ENCODE results near the gene GGACT.

Gene GGACT

GRCh38 chr13:100627120-100627519, 38.5 kb upstream of the GGACT start:
- Histone ChIP-seq H3K79me1 (ENCODE audit: low read length) (peaks cover 3% of the 10 kb centered on the region), H3K18ac (ENCODE audit: low read length) (peak overlapping the region; percentile 47), H3K27me3 (ENCODE audit: insufficient read depth, low read length) (no peaks in the 10 kb centered on the region), H2AFZ (ENCODE audit: insufficient read depth, low read length, poor library complexity) (no peak overlapping the region), H3K4me3 (ENCODE audit: low read depth, low read length) (no peak overlapping the region), H3K4me2 (ENCODE audit: low read length) (no peak overlapping the region), H2BK5ac (ENCODE audit: low read depth, low read length, poor library complexity) (no peak overlapping the region), H3K79me2 (ENCODE audit: control insufficient read depth, insufficient read depth, low read length, poor library complexity) (no peaks in the 10 kb centered on the region), H3K4ac (ENCODE audit: low read depth, low read length) (no peak overlapping the region), H4K8ac (ENCODE audit: low read depth, low read length) (peak overlapping the region; percentile 20), H4K91ac (ENCODE audit: low read depth, low read length) (peak overlapping the region; percentile 58), H3K4me1 (ENCODE audit: control insufficient read depth in 1 of 2, insufficient read depth in 2 of 2, low read length in 2 of 2) (peaks cover 0 to 4% of the 10 kb centered on the region in 2 experiments), H3K14ac (ENCODE audit: low read length) (no peak overlapping the region), H3K9me3 (ENCODE audit: insufficient read depth, low read depth, low read length) (peaks cover 1% of the 10 kb centered on the region), H2BK12ac (ENCODE audit: low read length) (peak overlapping the region; percentile 56), H3K36me3 (ENCODE audit: control insufficient read depth in 1 of 2, insufficient read depth in 2 of 2, low read length in 2 of 2) (peaks cover 18 to 21% of the 10 kb centered on the region in 2 experiments), H2AK5ac (ENCODE audit: low read length) (no peak overlapping the region), H3K27ac (ENCODE audit: low read depth, low read length) (peak overlapping the region; percentile 77), H3K9ac (ENCODE audit: low read length) (no peak overlapping the region), H2BK120ac (ENCODE audit: insufficient read depth, low read length, poor library complexity) (peak overlapping the region; percentile 45), H3K23ac (ENCODE audit: low read length) (no peak overlapping the region), H4K12ac (ENCODE audit: low read depth, low read length) (no peak overlapping the region)
- no CpG with 5 or more reads among the region's 15 CpGs for WGBS (ENCODE audit: extremely low coverage, insufficient coverage, insufficient read length)
- DNase-seq, result no peak

- Histone ChIP-seq H2BK120ac (ENCODE audit: insufficient read depth, low read length, poor library complexity) (no peak overlapping the region), H3K27ac (ENCODE audit: low read depth, low read length) (peak overlapping the region; percentile 61), H3K4me3 (ENCODE audit: low read depth, low read length) (no peak overlapping the region), H3K9me3 (ENCODE audit: insufficient read depth, low read depth, low read length) (peaks cover 1% of the 10 kb centered on the region), H3K4me1 (ENCODE audit: control insufficient read depth in 1 of 2, insufficient read depth in 2 of 2, low read length in 2 of 2) (peaks cover 0 to 4% of the 10 kb centered on the region in 2 experiments), H2AK5ac (ENCODE audit: low read length) (no peak overlapping the region), H3K4ac (ENCODE audit: low read depth, low read length) (no peak overlapping the region), H3K18ac (ENCODE audit: low read length) (no peak overlapping the region), H3K36me3 (ENCODE audit: control insufficient read depth in 1 of 2, insufficient read depth in 2 of 2, low read length in 2 of 2) (peaks cover 18 to 23% of the 10 kb centered on the region in 2 experiments), H3K79me2 (ENCODE audit: control insufficient read depth, insufficient read depth, low read length, poor library complexity) (no peaks in the 10 kb centered on the region), H3K9ac (ENCODE audit: low read length) (no peak overlapping the region), H3K27me3 (ENCODE audit: insufficient read depth, low read length) (no peaks in the 10 kb centered on the region), H2AFZ (ENCODE audit: insufficient read depth, low read length, poor library complexity) (no peak overlapping the region), H3K14ac (ENCODE audit: low read length) (no peak overlapping the region), H2BK12ac (ENCODE audit: low read length) (no peak overlapping the region), H3K23ac (ENCODE audit: low read length) (no peak overlapping the region), H4K12ac (ENCODE audit: low read depth, low read length) (no peak overlapping the region), H4K91ac (ENCODE audit: low read depth, low read length) (no peak overlapping the region), H2BK5ac (ENCODE audit: low read depth, low read length, poor library complexity) (no peak overlapping the region), H3K4me2 (ENCODE audit: low read length) (no peak overlapping the region), H4K8ac (ENCODE audit: low read depth, low read length) (no peak overlapping the region), H3K79me1 (ENCODE audit: low read length) (peaks cover 3% of the 10 kb centered on the region)
- no CpG with 5 or more reads among the region's 9 CpGs for WGBS (ENCODE audit: extremely low coverage, insufficient coverage, insufficient read length)
- peak; percentile 15 to 34 for DNase-seq
Observed at GRCh38 chr13:100625447-100625846, 36.9 kb upstream of the GGACT start.

- H2BK120ac ChIP-seq (ENCODE audit: insufficient read depth, low read length, poor library complexity), result no peak overlapping the region
- H3K14ac ChIP-seq (ENCODE audit: low read length), result no peak overlapping the region
- no peak for DNase-seq
- H2AFZ ChIP-seq (ENCODE audit: insufficient read depth, low read length, poor library complexity), result no peak overlapping the region
- H3K23ac ChIP-seq (ENCODE audit: low read length), result no peak overlapping the region
- no CpG with 5 or more reads among the region's 4 CpGs for WGBS (ENCODE audit: extremely low coverage, insufficient coverage, insufficient read length)
- H3K4me1 ChIP-seq (ENCODE audit: control insufficient read depth in 1 of 2, insufficient read depth in 2 of 2, low read length in 2 of 2), result no peaks in the 10 kb centered on the region
- H2BK5ac ChIP-seq (ENCODE audit: low read depth, low read length, poor library complexity), result no peak overlapping the region
- H3K9me3 ChIP-seq (ENCODE audit: insufficient read depth, low read depth, low read length), result peaks cover 3% of the 10 kb centered on the region
- no peak overlapping the region for H3K4me3 ChIP-seq (ENCODE audit: low read depth, low read length)
- H3K4ac ChIP-seq (ENCODE audit: low read depth, low read length), result no peak overlapping the region
- H3K79me2 ChIP-seq (ENCODE audit: control insufficient read depth, insufficient read depth, low read length, poor library complexity), result no peaks in the 10 kb centered on the region
- H3K4me2 ChIP-seq (ENCODE audit: low read length), result no peak overlapping the region
- H2AK5ac ChIP-seq (ENCODE audit: low read length), result no peak overlapping the region
- H4K8ac ChIP-seq (ENCODE audit: low read depth, low read length), result no peak overlapping the region
- H3K36me3 ChIP-seq (ENCODE audit: control insufficient read depth in 1 of 2, insufficient read depth in 2 of 2, low read length in 2 of 2), result peaks cover 9% of the 10 kb centered on the region in 2 experiments
- no peak overlapping the region for H4K12ac ChIP-seq (ENCODE audit: low read depth, low read length)
- no peak overlapping the region for H3K27ac ChIP-seq (ENCODE audit: low read depth, low read length)
- no peak overlapping the region for H3K18ac ChIP-seq (ENCODE audit: low read length)
- no peaks in the 10 kb centered on the region for H3K27me3 ChIP-seq (ENCODE audit: insufficient read depth, low read length)
- H4K91ac ChIP-seq (ENCODE audit: low read depth, low read length), result no peak overlapping the region
- H2BK12ac ChIP-seq (ENCODE audit: low read length), result no peak overlapping the region
- no peak overlapping the region for H3K9ac ChIP-seq (ENCODE audit: low read length)
- no peaks in the 10 kb centered on the region for H3K79me1 ChIP-seq (ENCODE audit: low read length)
Observed at GRCh38 chr13:100620792-100621191, 32.2 kb upstream of the GGACT start.

- H3K4me1 ChIP-seq (ENCODE audit: control insufficient read depth in 1 of 2, insufficient read depth in 2 of 2, low read length in 2 of 2), result no peaks in the 10 kb centered on the region
- no peak overlapping the region for H3K14ac ChIP-seq (ENCODE audit: low read length)
- no peaks in the 10 kb centered on the region for H3K27me3 ChIP-seq (ENCODE audit: insufficient read depth, low read length)
- H4K8ac ChIP-seq (ENCODE audit: low read depth, low read length), result no peak overlapping the region
- no CpG with 5 or more reads among the region's 2 CpGs for WGBS (ENCODE audit: extremely low coverage, insufficient coverage, insufficient read length)
- H3K18ac ChIP-seq (ENCODE audit: low read length), result no peak overlapping the region
- no peak overlapping the region for H3K4ac ChIP-seq (ENCODE audit: low read depth, low read length)
- no peak overlapping the region for H2BK5ac ChIP-seq (ENCODE audit: low read depth, low read length, poor library complexity)
- no peaks in the 10 kb centered on the region for H3K79me1 ChIP-seq (ENCODE audit: low read length)
- H2BK120ac ChIP-seq (ENCODE audit: insufficient read depth, low read length, poor library complexity), result no peak overlapping the region
- H3K4me2 ChIP-seq (ENCODE audit: low read length), result no peak overlapping the region
- H3K27ac ChIP-seq (ENCODE audit: low read depth, low read length), result no peak overlapping the region
- H3K9me3 ChIP-seq (ENCODE audit: insufficient read depth, low read depth, low read length), result peaks cover 3% of the 10 kb centered on the region
- H3K36me3 ChIP-seq (ENCODE audit: control insufficient read depth in 1 of 2, insufficient read depth in 2 of 2, low read length in 2 of 2), result peaks cover 9% of the 10 kb centered on the region in 2 experiments
- no peak overlapping the region for H3K4me3 ChIP-seq (ENCODE audit: low read depth, low read length)
- no peak overlapping the region for H2AK5ac ChIP-seq (ENCODE audit: low read length)
- H3K9ac ChIP-seq (ENCODE audit: low read length), result no peak overlapping the region
- no peak overlapping the region for H2BK12ac ChIP-seq (ENCODE audit: low read length)
- no peak overlapping the region for H2AFZ ChIP-seq (ENCODE audit: insufficient read depth, low read length, poor library complexity)
- no peak for DNase-seq
- H4K91ac ChIP-seq (ENCODE audit: low read depth, low read length), result no peak overlapping the region
- H3K79me2 ChIP-seq (ENCODE audit: control insufficient read depth, insufficient read depth, low read length, poor library complexity), result no peaks in the 10 kb centered on the region
- no peak overlapping the region for H4K12ac ChIP-seq (ENCODE audit: low read depth, low read length)
- no peak overlapping the region for H3K23ac ChIP-seq (ENCODE audit: low read length)
Observed at GRCh38 chr13:100619940-100620339, 31.4 kb upstream of the GGACT start.

All from trophoblast cell (in vitro differentiated cells and primary cell).